HT1080 (cell line): ENCODE data around the gene SKP1. TPM values are rescaled to one million over a fixed set of nuclear protein-coding genes. Genes with fewer than 3 reads are reported as not detected.

Experiments
- DNase-seq: peaks from one replicate; pipeline ENCODE4 v3.0.0-alpha.2; 2015; ENCODE audit warnings: low read depth
- total RNA-seq: library from RNA; depleted of rRNA; stranded (reverse); fragments of >200 nt; shearing (Covaris generic); gene quantifications from 2 replicates; pipeline ENCODE4 v1.2.3, GENCODE V29; 2014

Gene SKP1
- total RNA-seq, 1 experiment from 2014 or later: 289 TPM

- no peak for DNase-seq
Observed at GRCh38 chr5:134130239-134130945, 46.4 kb downstream of the SKP1 start.

DNA sequence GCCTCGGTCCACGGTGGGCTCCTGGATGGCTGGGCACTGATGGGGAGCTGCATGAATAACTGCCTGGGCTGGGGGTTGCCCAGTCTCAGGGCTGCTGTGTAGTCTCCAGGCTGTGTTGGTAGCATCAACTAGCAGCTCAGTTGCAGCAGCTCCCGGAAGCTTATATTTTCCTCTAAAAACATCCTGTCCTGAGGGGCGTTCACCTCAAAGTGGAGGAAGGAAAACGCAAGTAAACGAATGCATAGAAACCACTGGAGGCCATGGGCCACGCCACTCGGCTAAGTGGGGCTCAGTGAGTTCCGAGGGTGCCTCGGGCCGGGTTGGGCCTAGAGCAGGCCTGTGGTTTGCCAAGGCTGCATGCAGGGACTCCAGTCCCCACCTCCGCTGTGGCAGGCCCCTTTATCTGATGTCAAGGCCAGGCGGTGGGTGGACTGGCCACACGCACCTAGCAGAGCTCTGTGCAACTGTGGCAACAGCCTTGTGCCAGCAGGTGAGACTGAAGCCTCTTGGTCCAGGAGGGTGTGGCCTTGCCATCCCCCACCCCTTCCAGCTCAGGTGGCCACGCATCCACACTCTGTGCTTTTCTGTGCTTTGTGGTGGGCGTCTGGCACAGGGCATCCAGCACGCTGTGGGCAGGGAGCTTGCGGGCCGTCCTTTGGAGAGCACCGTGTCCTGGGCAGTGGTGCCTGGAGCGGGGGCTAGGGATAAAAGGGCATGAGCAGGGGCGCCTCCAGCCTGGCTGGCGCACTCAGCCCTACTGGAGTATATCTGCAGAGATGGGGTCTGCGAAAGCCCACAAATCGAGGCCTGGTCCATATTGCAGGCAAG lies 47.1 kb downstream of the SKP1 start:
- DNase-seq: no peak

DNA sequence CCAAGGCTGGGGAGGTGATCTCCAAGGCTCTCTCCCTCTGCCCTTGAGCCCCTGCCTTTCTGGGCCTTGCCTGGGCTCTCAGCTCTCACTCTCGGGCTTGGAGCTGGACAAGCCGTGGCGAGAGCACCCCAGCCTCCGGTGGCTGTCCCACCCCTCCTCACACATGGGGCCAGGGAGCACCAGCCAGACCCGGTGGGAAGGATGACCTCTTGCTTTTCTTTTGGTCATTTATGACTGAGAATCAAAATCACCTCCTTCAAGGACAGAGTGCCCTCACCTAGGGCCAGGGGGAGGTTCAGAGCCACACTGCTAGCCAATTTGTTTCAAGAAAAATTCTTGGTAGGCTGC lies 48.1 kb downstream of the SKP1 start:
- no peak for DNase-seq

DNA sequence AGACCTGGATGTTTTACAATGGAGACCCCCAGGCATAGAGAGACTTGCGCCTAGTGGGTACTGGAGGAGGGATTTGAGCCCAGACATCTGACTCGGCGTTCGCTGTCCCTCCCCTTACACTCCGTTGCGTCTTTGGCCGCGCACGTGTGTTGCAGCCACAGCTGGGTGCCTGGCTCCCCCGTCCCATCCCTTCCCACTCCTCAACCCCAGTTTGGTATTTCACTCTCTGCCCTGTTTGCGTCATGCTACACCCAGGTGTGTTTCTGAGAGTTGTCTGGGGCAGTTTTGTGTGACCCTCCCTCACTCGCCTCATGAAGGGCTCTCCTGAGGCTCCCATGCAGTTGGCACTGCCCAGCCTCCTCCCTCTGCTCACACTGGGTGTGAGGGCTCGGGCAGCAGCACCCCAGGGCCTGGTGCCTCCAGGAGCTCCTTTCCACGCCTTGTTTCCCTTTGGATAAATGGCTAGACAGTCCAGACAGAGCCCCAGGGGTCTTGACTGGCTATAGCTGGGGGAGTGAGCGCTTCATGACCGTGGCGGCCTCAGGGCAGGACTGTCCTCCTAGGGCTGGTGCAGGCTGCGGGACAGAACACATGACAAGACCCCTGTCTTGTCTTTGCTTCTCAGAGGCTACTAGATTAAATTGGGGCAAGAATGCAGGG lies 48.6 kb downstream of the SKP1 start:
- DNase-seq: no peak

DNA sequence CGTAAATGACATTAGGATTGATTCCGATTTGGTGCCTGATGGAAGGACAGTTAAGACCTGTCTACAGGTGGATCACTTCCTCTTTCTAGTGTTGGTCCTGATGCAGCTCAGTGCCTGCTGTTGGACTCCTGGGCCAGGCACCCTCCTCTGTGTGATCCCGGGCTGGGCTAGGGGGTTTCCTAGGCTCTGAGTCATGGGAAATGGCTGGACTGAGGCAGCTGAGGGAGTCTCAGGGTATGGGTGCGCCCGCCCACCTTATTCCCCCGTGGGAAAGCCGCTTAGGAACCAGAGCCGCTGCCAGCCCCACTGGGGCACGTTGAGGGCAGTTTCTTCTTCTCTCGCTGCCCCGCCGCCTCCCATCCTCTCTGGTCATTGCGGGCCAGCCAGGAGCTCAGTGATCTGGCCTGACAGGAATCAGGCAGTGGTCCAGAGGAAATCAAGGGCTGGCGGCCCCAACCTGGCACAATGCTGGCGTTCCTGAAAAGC lies 49.3 kb downstream of the SKP1 start:
- no peak for DNase-seq

DNA sequence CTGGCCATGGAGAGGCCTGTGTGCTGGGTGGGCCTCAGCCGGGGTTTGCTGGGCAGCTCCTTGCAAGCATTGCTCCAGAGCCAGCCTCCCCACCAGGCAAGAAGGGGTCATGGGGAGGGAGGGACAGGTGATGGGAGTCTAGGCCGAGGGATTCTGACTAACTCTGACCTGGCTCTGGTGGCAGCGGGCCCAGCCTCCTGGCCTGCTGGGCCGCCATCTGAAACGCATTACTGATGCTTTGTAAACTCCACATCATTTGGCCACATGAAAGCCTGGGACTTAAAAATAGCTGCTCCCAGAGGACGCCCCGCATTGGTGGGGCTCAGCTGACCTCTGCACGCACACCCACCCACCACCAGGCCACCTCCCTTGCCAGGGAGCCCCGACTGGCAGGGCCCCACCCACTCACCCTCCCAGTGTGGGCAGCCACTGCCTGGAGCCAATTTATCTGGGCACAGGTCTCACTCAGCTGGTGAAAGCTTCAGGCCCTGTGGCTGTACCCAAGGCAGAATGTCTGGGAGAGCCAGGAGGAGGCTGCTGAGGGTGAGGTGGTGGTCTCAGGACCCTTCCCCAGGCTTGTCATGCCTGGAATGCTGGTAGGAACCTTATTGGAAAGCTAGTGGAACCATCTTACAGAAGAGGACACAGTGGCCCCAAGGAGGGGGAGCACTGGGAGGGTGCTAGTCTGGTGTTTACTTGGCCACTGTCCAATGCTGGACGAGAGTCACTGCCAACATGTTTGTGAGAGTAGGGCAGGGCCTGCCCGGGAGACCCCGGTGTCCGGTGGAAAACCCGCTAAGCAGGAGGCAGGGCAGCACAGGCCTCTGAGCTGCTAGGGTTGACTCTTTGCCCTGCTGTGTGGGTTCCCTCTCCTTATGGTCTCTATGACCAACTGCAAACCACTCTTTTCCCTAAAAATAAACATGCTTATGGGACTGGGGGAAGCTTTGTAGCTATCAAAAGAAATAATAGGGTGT lies 51.4 kb downstream of the SKP1 start:
- DNase-seq: peak; percentile 94

GRCh38 chr5:134124289-134125038 lies 52.3 kb downstream of the SKP1 start:
- DNase-seq: peak; percentile 69

DNA sequence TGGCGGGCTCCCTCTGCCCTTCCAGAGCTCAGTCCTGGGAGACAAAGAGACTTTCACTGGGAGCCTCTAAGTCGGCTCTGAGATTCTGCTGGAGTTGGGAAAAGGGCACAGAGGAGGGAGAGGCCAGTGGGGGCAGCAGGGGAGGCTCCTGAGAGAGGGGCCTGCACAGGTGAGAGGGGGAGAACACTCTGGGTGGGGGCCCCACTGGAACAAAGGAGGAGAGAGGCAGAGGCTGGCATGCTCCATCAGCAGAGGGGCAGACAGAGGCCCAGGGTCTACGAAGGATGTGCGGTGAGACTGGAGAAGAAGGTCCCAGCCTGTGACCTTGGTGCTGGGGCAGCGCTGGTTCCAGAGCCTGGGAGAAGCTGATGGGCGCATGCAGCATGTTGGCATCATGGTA lies 53.4 kb downstream of the SKP1 start:
- DNase-seq: no peak

DNA sequence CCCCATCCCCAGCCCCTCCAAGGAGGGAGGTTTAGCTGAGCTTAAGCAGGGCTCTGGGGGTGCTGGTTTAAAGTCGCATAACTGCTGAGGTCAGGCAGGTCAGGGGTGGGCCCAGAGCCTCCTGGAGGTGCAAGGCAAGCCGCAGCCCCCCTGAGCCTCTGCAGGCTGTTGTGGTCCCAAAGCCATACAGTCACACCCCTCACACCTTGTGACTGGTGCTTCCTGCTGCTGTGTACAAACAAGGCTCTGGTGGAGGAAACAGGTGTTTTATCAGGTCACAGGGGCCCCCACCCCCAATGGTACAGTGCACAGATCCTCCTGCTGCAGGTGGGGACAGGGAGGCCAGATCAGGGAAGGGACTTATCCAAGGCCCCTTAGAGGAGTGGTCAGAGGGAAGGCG lies 54.2 kb downstream of the SKP1 start:
- no peak for DNase-seq

DNA sequence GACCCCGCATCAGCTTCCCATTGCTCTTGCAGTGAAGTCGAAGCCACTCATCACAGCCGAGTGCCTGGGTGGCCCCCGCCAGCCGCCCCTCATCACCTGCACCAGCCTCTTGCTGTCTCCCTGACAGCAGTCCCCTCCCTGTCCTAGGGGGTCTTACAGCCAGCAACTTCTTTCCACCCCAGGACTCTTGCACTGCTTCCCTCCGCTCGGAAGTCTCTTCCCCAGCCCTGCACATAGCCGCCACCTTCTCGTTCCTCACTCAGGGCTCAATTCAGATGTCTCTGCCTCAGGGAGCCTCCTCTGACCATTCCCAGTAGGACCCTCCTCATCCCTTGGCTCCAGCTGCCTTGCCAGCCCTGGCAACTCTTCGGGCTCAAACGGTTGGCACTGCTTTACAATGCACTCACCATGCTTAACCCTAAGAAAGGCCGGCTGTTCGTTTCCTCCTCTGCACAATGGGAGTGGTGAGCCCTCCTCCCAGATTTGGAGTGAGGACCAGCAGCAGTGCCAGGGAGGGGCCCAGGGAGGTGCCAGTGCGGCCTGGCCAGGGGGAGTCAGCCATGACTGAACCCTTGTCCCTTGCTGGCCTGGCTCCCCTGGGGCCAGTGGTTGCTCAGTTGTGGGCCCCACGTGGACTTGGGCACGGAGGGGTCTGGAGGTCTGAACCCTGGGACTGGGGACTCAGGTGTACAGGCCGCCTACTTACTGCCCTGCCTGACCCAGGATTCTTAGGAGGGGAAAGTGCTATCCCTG lies 56.2 kb downstream of the SKP1 start:
- no peak for DNase-seq

DNA sequence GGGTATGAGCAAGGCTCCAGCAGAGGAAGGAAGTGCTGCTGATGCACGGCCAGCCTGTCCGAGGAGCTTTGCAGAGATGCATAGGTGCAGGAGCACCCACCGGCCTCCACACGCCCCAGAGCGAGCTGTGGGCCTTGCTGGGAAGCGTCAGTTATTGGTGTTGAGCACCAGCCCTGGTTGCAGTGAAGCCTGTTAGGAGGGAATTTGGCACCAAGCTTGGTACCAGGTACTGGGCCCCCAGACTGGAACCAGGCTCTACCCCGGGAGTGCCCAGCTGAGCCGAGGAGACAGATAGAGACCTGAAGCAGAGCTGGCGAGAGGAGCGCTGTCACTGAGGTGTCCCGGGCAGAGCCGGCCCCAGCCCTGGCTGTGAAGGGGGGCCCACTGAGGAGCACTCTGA lies 57.0 kb downstream of the SKP1 start:
- DNase-seq: no peak

DNA sequence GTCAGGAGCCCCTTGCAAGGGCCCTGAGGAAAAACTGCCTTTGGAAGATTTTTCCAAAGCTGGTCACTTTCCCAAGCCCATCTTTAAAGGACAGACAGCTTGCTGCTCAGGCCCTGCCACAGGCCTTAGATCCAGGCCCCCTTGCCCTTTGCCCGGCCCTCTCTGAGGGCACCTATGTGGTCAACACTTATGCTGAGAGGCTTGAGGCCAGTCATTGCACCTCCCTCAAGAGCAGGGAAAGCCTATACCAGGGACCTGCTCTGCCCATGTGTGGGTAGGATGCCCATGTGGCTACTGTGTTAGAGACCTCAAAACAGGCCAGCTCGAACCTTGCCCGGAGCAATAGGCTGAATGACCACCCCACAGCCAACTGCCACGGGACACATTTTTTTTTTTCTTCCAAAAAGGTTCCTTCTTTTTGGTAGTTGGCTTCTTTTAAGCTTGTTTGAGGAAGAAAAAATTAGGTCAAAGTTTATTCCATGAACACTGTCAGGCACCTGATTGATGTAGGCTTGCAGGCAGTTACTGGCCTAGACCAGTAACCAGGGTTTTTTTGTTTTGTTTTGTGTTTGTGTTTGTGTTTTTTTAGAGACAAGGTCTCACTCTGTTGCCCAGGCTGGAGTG lies 58.4 kb downstream of the SKP1 start:
- no peak for DNase-seq

GRCh38 chr5:134116789-134117761 lies 59.7 kb downstream of the SKP1 start:
- no peak for DNase-seq

- no peak for DNase-seq
Observed at GRCh38 chr5:134116286-134116685, 60.5 kb downstream of the SKP1 start.

DNA sequence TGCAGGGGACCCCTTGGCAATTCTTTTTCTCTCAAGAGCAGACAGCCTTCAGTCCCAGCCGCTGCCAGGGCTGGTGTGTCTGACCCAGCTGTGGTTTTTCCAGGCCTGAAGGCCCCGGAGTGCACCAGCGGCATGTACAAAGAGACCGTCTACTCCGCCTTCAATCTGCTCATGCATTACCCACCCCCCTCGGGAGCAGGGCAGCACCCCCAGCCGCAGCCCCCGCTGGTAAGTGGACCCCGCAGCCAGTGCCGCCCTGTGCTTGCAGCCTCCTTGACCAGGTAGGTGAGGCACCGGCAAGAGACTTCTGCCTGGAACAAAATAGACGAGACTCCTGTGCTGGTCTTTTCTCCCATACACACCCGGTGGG lies 61.0 kb downstream of the SKP1 start:
- no peak for DNase-seq

DNA sequence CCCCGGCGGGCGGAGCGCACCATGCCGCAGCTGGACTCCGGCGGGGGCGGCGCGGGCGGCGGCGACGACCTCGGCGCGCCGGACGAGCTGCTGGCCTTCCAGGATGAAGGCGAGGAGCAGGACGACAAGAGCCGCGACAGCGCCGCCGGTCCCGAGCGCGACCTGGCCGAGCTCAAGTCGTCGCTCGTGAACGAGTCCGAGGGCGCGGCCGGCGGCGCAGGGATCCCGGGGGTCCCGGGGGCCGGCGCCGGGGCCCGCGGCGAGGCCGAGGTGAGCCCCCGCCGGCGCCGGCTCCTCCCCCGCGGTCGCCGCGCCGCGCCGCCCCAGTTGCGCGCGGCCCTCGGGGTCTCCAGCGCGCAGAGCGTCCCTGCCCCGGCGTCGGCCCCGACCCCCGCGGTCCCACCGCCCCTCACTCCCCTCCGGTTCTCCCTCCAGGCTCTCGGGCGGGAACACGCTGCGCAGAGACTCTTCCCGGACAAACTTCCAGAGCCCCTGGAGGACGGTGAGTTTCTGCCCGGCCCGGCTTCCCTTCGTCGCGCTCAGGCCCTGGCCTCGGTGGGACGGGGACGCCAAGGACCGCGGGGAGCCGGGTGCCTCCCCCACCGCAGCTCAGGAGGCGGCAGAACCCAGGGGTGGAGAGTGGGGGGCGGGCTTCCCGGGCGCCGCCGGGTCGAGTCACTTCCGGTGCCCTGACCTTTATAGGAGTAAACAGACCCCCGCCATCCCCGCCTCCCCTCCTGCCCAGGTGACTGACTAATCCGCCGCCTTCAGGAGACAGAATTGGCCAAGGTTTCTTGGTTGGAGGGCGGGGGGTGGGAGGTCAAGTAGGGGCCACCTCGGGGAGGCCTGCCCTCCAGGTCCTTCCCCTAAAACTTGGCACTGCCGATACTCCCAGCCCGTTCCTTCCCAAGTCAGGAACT lies 61.6 kb downstream of the SKP1 start:
- DNase-seq: no peak
